DMS 273 (cell line): ENCODE results near the gene DHX34.

Experiments used
- DNase-seq: peaks from one replicate; lab custom pipeline; 2025; ENCODE audit not compliant: unreplicated experiment; lab: John Stamatoyannopoulos, UW

The DHX34 gene

DNA sequence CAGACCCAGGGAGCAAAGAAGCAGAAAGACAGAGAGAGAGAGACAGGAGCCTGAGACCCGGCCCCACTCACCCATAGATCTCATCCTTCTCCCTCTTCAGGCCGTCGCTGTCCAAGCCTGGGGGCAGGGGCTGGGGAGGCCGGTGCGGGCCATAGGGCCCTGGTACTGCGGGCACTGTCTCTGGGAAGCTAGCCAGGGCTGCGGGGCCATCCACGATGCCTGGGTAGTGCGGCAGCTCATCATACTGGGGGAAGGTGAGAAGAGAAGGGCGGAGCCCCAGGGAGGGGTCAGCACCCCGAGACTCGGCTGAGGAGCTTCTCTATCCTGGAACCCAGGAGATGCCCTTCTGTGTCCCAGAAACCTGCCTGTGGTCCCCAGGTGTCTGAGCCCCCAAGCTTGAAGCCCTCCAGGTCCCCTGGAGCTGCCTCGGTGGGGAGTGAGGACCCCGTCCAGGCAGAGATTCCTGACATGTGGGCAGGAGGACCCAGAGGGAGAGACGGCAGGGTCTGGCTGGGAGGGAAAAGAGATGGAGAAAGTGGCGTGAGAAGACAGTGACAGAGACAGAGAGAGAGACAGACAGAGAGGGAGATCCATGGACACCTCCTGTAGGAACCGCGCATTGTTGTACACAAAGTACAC lies 68.1 kb downstream of the DHX34 start:
- no peak for DNase-seq

DNA sequence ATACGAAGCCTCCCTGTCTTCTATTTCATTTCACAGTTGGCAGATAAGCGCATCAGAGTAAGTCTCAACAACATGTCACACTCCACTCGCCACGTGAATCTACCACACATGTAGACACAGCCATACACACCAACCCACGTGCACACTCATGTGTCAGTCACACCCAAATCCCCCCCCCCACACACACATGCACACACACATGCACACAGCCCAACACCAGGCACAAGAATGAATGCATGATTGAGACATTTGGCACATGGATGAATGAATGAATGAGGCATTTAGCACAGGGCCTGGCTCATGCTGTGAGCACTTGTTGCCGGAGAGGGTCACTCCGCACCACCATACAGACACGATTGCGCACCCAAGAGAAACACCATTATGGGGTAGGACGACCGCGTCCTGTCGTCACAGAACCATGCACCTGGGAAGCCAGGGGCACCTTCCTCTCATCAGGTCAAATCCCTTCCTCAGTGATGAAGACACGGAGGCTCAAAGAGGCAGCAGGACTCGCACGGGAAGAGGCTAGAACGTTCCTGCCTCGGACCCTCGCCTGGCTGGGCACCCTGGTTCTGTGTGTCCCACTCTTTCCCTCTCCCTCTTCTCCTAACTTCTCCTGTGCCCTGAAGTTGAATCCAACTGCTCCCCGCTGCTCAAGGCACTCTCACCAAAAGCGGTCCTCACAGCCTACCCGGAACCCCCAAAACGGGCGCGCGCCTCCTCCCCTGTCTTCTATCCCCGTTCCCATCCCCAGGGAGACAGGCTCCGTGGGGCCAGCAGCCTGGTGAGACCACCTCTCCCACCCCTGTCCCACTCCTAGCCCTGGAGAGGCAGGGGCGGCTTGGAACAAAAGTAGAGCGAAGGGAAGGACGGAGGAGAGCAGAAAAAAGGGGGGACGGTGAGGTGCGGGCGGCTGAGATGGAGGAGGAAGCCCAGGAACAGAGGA lies 68.9 kb downstream of the DHX34 start:
- DNase-seq = no peak

DNA sequence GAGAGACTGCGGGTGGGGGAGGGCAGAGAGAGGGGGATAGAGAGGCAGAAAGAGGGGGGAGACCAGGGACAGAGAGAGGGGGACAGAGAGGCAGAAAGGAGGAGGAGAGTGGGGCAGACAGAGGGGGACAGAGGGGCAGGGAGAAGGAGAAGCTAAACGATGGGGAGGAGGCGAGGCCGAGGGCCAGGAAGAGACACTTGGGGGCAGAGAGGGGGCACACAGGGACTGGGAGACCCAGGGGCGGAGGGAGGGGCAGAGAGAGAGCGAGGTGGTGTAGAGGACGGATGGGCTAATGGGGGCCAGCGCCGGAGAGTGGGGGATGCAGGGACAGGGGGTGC lies 69.5 kb downstream of the DHX34 start:
- DNase-seq = no peak

DNA sequence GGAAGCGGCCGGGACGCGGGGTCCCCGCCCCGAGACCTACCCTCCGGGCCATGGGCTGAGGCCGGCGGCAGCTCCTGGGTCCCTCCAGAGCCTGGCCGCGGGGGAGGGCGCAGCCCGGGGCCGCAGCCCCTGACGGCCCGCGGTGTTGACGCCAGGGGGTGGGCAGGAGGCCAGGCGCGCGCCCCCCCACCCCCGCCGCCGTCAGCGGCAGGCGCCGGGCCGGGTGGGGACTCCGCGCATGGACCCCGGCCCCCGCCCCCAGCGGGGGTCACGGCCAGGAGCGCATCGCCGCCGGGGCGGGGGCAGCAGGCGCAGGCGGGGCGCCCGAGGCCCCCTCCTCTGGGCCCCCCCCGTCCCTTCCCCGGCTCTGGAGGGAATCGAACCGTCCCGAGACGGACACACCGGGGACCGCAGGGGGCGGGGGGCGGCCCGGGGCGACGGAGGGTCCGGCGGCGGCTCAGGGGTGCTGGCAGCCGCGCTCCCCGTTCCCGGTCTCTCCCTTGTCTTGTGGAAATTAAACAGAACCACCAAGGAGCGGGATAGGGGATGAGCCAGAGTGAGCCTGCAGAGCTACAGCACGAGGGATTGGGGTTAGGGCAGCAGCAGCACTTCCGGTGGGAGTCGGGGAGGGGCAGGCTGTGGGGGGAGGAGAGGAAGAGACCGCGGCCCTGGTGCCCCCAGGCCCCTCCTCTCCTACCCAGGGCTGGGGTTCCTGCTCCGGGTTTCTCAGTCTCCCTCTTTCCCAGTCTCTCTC lies 70.1 kb downstream of the DHX34 start, which contains the start of gene MEIS3:
MEIS3 (minus strand) TSS at position 498 of the 754 bp plus-strand sequence; CDS start at position 52, 446 bp downstream.
- DNase-seq = peak; percentile 56

DNA sequence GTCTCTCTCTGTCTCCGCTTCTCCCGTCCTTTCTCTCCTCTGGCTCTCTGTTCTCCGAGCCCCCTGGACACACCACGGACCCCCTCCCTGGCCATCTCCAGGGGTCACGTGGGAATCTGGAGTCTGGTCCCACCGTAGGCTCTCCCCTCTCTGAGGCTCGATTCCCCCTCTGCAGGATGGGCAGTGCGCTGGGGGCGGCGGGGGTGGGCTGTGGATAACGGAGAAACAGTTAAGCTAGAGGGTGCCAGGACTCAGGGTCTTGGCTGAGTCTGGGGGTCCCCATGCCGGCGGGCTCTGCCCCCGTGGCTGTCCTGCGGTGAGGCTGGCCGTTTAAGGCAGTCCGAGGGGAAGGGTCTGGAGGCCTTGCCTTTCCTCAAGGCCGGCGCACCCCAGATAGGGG lies 70.7 kb downstream of the DHX34 start:
- DNase-seq = no peak

DNA sequence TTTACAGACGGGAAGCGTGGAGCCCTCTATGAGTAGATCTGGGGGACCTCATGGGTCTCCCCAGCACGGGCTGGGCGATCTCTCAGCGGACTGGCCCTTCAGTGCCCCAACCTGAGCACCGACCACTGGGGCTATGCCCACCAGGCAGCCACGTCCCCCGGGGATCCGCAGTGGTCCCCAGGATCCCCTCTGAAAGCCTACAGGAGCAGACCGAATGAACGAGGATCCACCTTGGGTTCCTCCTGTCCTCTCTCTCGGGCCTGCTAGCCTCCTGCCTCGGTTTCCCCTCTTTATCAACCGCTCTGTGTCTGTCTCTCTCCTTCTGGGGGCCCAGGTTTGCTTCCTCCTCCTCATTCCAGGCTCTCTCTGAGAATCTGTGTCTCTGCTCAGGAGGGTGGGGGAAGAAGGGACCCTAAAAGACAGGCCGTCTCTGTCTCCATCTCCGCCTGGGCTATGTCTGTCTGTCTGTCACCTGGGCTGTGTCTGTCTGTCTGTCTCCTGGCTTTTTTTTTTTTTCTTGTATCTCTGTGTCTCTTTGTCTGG lies 72.2 kb downstream of the DHX34 start:
- DNase-seq = no peak

DNA sequence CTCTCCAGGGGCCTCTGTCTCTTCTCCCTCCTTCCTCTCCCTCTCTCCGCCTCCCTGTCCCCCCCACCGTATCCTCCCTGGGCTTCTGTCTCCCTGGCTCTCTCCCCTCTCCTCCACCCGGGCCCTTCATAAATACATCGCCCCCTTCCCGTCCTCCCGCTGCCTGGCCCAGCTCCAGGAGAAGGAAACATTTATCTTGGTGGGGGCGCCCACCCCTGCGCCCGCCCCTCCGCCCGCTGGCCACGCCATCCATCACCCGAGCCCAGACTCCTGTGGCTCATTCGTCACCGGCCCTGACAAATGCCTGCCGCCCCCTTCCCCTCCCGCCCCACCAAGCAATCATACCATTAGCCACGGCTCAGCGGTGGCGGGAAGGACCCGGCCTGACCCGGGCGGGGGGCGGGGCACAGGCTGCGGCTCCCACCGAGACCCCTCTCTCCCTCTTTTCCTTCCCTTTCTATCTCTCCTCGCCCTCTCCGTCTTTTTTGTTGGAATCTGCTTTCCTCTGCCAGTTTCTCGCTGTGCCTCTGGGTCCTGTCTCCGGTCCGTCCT lies 72.8 kb downstream of the DHX34 start:
- DNase-seq = peak; percentile 46

DNA sequence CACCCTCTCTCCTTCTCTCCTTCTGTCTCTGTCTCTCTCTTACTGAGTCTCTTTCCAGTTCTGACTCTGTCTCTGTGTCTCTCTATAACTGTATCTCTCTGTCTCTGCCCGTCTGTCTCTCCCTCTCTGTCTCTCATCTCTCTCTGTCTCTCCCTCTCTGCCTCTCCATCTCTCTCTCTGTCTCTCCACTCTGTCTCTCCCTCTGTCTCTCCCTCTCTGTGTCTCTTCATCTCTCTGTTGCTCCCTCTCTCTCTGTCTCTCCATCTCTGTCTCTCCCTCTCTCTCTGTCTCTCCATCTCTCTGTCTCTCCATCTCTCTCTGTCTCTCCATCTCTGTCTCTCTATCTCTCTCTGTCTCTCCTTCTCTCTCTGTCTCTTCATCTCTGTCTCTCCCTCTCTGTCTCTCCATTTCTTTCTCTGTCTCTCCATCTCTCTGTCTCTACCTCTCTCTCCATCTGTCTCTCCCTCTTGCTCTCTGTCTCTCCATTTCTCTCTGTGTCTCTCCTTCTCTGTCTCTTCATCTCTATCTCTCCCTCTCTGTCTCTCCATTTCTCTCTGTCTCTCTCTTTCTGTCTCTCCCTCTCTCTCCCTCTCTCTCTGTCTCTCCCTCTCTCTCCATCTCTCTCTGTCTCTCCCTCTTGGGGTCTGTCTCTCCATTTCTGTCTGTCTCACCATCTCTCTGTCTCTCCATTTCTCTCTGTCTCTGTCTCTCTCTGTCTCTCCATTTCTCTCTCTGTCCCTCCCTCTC lies 73.5 kb downstream of the DHX34 start:
- DNase-seq = no peak

DNA sequence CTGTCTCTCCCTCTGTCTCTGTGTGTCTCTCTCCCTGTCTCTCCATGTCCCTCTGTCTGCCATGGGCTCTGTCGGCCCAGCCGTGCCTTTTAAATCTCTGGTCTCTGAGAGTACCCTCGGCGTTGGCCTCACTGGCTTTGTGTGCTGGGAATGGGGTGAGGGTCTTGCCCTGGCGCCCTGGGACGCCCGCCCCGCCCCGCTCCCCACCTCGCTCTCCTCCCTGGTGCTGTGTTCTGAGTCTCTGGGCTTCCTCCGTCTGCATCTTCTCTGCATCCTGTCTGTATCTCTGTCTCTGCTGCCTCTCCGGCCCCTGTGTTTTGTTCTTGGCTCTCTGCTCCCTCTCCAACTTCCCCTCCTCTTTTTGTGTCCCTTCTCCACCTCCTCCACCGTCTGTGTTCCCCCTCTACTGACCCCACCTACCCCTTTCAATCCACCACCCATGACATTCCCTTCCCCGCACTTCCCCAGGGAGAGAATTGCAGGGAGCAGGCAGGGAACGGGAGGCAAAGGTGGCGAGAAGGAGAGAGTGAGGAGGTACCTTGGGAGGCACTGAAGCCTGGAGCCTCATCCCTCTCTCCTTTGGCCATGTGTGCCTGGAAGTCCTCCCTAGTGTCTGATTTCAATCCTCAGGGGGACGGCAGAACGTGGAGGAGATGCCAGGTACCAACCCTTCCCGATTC lies 74.2 kb downstream of the DHX34 start:
- DNase-seq = no peak

DNA sequence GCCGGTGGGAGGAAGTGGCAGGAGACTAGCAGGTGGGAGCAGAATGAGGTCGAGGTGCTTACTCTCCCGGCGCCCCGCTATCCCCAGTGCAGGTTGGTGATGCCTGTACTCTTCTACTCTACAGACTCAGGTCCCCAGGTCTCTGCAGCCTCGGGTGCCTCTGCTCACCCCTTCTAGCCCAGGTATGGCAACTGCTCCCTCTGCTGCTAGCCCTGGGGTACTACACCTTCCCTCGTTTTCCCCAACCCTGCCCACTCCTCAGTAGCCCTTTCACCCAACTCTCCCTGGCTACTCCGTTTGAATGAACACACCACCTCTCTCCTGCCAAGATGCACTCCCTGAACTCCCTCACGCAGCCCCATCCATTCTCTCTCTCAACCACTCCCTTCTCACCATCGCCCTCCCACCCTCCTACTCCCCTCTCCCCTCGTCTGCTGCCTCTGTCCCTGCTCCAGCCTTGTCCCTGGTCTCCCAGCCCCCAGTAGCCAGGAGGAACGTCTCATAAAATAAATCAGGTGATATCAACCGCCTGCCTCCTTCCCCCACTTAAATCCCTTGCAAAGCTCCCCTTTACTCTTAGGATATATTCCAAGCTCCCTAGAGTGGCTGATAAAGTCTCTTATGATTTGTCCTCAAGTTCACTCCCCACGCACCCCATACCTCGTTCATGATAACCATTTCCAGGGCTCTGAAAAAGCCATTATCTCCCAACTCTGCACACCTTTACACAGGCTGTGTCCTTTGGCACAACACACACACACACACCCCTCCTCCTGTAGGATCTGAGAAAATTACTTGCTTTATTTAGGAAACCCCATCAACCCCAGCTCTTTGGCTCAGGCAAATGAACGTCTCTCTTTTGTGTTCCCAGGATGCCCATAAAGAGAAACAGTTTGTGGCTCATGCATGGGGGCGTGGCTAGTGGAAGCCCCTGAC lies 78.4 kb downstream of the DHX34 start:
- DNase-seq = peak; percentile 90

DNA sequence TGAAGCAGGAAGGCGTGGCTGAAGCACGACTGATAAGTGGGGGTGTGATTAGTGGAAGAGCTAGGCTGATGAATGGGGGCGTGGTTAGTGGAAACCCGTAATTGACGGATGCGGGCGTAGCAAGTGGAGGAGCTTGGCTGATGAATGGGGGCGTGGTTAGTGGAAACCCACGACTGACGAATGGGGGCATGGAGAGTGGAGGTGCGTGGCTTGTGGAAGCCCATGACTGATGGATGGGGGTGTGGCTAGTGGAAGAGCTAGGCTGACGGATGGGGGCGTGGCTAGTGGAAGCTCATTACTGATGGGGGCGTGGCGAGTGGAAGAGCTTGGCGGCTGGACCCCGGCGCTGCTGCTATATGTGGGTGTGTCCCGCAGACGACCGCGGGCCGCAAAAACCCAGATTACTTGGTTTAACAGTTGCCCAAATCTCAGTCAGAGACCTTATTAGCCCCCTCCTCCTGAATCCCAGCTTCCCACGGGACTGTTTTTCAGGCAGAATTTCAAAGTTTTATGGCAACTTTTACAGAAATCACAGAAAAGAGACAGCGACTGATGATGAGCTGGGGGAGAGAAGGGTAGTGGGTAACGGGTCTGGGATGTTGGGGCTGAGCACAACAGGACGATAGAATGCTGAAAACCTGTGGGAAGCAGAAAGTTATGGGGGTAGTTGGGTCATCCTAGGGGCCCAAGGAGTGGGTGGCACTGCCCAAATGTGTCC lies 79.2 kb downstream of the DHX34 start:
- peak; percentile 99 for DNase-seq

DNA sequence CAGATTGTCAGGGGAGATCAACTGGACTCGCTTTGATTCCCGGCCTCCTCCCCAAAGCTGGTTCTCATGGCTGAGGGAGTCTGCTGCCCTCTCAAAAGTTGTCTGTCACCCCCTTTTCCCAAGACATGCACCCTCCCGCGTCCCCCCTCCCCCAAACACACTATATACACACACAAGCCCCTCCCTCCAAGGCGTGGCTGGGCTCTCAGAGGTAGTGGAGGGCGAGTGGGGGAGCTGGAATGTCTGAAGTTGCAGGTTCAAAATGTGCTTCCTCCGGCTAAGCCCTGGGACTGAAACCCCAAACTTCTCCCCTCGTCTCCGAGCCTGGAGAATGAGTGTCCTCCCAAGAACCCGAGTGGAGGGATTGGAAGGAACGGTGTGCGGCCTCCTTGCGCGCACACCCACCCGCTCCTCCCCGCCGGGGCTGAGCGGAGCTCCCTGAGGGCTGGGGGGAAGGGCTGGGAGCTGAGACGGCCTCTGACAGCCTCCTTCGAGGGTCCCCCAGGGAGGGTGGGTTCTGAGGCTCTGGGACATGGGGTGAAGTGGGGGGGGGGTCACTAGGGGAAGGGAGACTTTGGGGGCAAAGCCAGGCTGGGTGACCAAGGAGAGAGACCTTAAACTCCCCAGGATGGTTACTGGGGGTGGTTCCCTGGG lies 80.2 kb downstream of the DHX34 start:
- peak; percentile 44 for DNase-seq

DNA sequence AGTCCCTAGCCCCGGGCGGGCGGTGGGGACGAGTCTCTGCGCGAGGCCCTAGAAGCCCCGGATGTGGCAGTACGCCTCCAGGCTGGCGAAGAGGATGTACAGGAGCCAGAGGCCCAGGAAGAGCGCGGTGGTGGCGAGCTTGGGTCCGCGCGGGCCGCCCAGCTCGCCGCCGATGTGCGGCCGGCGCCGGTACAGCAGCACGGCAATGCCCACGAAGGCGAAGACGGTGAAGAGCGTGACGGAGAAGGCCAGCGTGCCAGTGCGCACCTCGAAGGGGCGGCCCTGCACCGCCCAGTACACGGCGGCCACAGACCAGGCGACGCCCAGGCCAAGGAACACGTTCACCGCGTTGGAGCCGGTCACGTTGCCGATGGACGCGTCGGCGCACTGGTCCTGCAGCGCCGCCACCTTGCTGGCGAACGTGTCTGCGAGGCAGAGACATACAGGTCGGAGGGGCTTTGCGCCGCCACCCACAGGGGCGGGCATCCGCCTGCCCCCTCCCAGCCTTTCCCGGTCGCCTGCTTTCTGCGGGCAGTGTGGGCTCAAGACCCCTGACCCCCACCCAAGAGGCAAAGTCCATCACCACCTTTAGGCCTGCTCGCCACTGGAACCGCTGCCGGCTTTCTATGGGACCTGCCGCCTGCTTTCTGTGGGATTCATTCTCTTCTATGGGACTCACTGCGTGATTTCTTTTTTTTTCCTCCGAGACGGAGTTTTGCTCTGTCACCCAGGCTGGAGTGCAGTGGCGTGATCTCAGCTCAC lies 81.1 kb downstream of the DHX34 start:
- no peak for DNase-seq

DNA sequence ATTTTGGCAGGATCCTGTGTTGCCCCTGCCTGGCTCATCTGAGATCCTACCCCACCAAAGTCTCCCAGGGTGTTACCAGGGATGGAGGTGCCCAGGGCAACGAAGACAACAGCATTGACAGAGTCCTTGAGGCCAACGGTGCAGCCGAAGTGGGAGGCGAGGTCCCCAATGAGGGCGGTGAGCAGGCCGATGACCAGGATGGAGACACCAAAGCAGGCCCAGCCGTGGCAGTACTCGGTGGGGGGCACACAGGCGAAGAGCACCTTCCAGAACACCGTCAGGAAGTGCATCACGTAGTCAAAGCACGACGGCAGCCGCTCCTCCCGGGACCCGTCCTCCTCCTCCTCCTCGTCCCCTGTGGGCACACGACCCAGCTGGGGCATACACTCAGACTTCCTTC lies 83.0 kb downstream of the DHX34 start:
- DNase-seq = no peak
